OCI-LY7 (cell line): ENCODE results near the gene PLEKHA6.

ENCODE experiments used
- CTCF ChIP-seq: fragments of 200-600 bp; sonication (generic); conservative IDR thresholded peaks from 2 replicates; pipeline ENCODE4 v1.5.1; 2014; ENCODE audit warnings: mild to moderate bottlenecking, antibody characterized with exemption, low read length, moderate library complexity, mixed read lengths
- EZH2phosphoT487 ChIP-seq: fragments of 200-600 bp; sonication (generic); IDR thresholded peaks from 2 replicates; pipeline ENCODE4 v1.6.1; 2018; ENCODE audit warnings: low read depth, borderline replicate concordance, mild to moderate bottlenecking, mixed run types, antibody characterized with exemption, low read length, moderate library complexity, mixed read lengths

- TF ChIP-seq CTCF (no peak), EZH2phosphoT487 (no peak)
Measured at GRCh38 chr1:204342310-204342709, 17.4 kb downstream of the PLEKHA6 start.
